Ishikawa (cell line): ENCODE data around the gene EMX1.

Source experiments
- CEBPB ChIP-seq: IDR thresholded peaks from 2 replicates; pipeline ENCODE4 v1.6.1; 2012
- CREB1 ChIP-seq: IDR thresholded peaks from 2 replicates; pipeline ENCODE4 v1.6.1; 2012; ENCODE audit warnings: low read depth
- EP300 ChIP-seq: IDR thresholded peaks from 2 replicates; pipeline ENCODE4 v1.6.1; 2012; ENCODE audit warnings: borderline replicate concordance
- FOXM1 ChIP-seq: IDR thresholded peaks from 2 replicates; pipeline ENCODE4 v1.6.1; 2012; ENCODE audit warnings: low read depth, borderline replicate concordance
- NFIC ChIP-seq: IDR thresholded peaks from 2 replicates; pipeline ENCODE4 v1.6.1; 2012
- RAD21 ChIP-seq: IDR thresholded peaks from 2 replicates; pipeline ENCODE4 v1.6.1; 2012; ENCODE audit warnings: low read depth
- TAF1 ChIP-seq: IDR thresholded peaks from 2 replicates; pipeline ENCODE4 v1.6.1; 2012; ENCODE audit warnings: low read depth, mild to moderate bottlenecking
- TCF12 ChIP-seq: IDR thresholded peaks from 2 replicates; pipeline ENCODE4 v1.6.1; 2012; ENCODE audit warnings: low read depth
- TEAD4 ChIP-seq: IDR thresholded peaks from 2 replicates; pipeline ENCODE4 v1.6.1; 2012
- YY1 ChIP-seq: IDR thresholded peaks from 2 replicates; pipeline ENCODE4 v1.6.1; 2012; ENCODE audit warnings: low read depth
- ZBTB7A ChIP-seq: IDR thresholded peaks from 2 replicates; pipeline ENCODE4 v1.6.1; 2012; ENCODE audit warnings: low read depth
- TF ChIP-seq, protein P1 (sequence below): IDR thresholded peaks from 2 replicates; pipeline ENCODE4 v1.6.1; 2012
- TF ChIP-seq, protein P2 (sequence below): IDR thresholded peaks from 2 replicates; pipeline ENCODE4 v1.6.1; 2012; ENCODE audit warnings: low read depth, mild to moderate bottlenecking
- TF ChIP-seq, protein P3 (sequence below): IDR thresholded peaks from 2 replicates; pipeline ENCODE4 v1.6.1; 2012

DNA sequence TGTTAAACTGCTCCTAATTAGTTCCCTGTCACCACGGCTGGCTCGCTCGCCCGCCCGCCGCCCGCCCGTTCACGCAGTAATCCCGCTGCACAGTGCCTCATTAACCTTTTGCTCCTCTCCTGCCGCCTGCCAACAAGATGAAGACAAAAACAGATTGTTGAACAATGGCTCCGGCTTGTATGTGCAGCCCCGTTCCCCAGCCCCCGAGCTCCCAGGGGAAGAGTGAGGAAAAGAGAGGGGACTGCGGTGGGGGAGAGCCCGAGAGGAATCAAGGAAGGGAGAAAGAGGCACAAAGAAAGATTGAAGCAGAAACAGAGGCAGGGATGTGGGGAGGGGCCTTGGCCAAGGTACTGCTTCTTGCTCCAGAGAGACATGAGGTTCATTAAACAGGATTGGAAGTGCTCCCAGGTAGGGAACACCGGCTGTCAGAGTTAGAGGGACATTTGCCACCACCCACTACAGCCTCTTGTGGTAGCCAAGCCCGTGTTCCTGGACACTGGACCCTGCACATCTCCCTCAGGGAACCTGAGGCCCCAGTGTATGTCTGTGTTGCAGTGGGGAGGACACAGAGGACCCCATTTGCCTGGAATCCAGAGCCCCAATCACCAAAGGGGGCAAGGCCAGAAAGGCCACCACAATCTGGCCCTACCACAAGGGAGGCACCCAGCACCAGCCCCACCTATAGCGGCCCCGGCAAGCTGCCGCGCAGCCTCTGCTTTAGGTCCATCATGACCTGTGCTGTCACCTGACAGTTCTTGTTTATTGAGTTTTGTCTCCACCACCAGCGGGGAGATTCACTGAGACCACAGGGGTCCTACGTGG lies 38.1 kb downstream of the EMX1 start:
- TF ChIP-seq, protein P1, sequence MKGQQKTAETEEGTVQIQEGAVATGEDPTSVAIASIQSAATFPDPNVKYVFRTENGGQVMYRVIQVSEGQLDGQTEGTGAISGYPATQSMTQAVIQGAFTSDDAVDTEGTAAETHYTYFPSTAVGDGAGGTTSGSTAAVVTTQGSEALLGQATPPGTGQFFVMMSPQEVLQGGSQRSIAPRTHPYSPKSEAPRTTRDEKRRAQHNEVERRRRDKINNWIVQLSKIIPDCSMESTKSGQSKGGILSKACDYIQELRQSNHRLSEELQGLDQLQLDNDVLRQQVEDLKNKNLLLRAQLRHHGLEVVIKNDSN: no peak
- TF ChIP-seq, protein P2, sequence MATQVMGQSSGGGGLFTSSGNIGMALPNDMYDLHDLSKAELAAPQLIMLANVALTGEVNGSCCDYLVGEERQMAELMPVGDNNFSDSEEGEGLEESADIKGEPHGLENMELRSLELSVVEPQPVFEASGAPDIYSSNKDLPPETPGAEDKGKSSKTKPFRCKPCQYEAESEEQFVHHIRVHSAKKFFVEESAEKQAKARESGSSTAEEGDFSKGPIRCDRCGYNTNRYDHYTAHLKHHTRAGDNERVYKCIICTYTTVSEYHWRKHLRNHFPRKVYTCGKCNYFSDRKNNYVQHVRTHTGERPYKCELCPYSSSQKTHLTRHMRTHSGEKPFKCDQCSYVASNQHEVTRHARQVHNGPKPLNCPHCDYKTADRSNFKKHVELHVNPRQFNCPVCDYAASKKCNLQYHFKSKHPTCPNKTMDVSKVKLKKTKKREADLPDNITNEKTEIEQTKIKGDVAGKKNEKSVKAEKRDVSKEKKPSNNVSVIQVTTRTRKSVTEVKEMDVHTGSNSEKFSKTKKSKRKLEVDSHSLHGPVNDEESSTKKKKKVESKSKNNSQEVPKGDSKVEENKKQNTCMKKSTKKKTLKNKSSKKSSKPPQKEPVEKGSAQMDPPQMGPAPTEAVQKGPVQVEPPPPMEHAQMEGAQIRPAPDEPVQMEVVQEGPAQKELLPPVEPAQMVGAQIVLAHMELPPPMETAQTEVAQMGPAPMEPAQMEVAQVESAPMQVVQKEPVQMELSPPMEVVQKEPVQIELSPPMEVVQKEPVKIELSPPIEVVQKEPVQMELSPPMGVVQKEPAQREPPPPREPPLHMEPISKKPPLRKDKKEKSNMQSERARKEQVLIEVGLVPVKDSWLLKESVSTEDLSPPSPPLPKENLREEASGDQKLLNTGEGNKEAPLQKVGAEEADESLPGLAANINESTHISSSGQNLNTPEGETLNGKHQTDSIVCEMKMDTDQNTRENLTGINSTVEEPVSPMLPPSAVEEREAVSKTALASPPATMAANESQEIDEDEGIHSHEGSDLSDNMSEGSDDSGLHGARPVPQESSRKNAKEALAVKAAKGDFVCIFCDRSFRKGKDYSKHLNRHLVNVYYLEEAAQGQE: no peak
- TF ChIP-seq YY1: no peak
- TF ChIP-seq EP300: no peak
- no peak for TF ChIP-seq CEBPB
- TF ChIP-seq TAF1: no peak
- no peak for TF ChIP-seq ZBTB7A
- TF ChIP-seq, protein P3, sequence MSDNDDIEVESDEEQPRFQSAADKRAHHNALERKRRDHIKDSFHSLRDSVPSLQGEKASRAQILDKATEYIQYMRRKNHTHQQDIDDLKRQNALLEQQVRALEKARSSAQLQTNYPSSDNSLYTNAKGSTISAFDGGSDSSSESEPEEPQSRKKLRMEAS: no peak
- TF ChIP-seq NFIC: no peak
- TF ChIP-seq FOXM1: no peak
- no peak for TF ChIP-seq TEAD4
- TF ChIP-seq TCF12: no peak
- no peak for TF ChIP-seq RAD21
- TF ChIP-seq CREB1: no peak
